Measurements from ENCODE around the gene RGS3.

The RGS3 gene

GRCh38 chr9:113574441-113575262, 111.1 kb downstream of the RGS3 start:
- DNase-seq, result no peak

GRCh38 chr9:113577525-113578261, 114.2 kb downstream of the RGS3 start:
- no peak for DNase-seq

GRCh38 chr9:113578279-113578865, 114.8 kb downstream of the RGS3 start:
- DNase-seq, result no peak

GRCh38 chr9:113578882-113579282, 115.4 kb downstream of the RGS3 start:
- DNase-seq, result peak; percentile 83

GRCh38 chr9:113579283-113580040, 115.9 kb downstream of the RGS3 start:
- DNase-seq, result peak; percentile 28

GRCh38 chr9:113580041-113580953, 116.8 kb downstream of the RGS3 start:
- DNase-seq, result peak; percentile 70

- no peak for DNase-seq
Observed at GRCh38 chr9:113580954-113581311, 117.4 kb downstream of the RGS3 start.

- DNase-seq, result peak; percentile 83
Observed at GRCh38 chr9:113581865-113582697, 118.6 kb downstream of the RGS3 start.

GRCh38 chr9:113582698-113583200, 119.2 kb downstream of the RGS3 start:
- DNase-seq, result no peak

- no peak for DNase-seq
Observed at GRCh38 chr9:113583511-113584427, 120.2 kb downstream of the RGS3 start.

GRCh38 chr9:113584428-113585084, 121.0 kb downstream of the RGS3 start:
- no peak for DNase-seq

GRCh38 chr9:113585085-113585442, 121.5 kb downstream of the RGS3 start:
- no peak for DNase-seq

- no peak for DNase-seq
Observed at GRCh38 chr9:113585555-113585954, 122.0 kb downstream of the RGS3 start.

- DNase-seq, result no peak
Observed at GRCh38 chr9:113587471-113588031, 124.0 kb downstream of the RGS3 start.

GRCh38 chr9:113588242-113588810, 124.8 kb downstream of the RGS3 start:
- DNase-seq, result no peak

- DNase-seq, result no peak
Observed at GRCh38 chr9:113588936-113589335, 125.4 kb downstream of the RGS3 start.

GRCh38 chr9:113589407-113589806, 125.9 kb downstream of the RGS3 start:
- no peak for DNase-seq

- peak; percentile 38 for DNase-seq
Observed at GRCh38 chr9:113589890-113590289, 126.4 kb downstream of the RGS3 start.

GRCh38 chr9:113590389-113590788, 126.9 kb downstream of the RGS3 start:
- DNase-seq, result no peak

Data from CD4-positive, alpha-beta T cell treated with Interleukin-12 subunit alpha and Interleukin-12 subunit beta, for 1 hour (primary cell).